Osteoblast (primary cell): ENCODE data around the gene ZBBX. TPM values are rescaled to one million over a fixed set of nuclear protein-coding genes. Genes with fewer than 3 reads are reported as not detected.

ENCODE experiments used
- DNase-seq: peaks from one replicate; pipeline ENCODE4 v3.0.0; 2011; ENCODE audit warnings: low spot score, mixed read lengths; ENCODE audit not compliant: insufficient read length; ENCODE audit errors: missing footprints
- H2AFZ ChIP-seq: 2 replicates; pipeline ENCODE4 v1.6.0; 2011; ENCODE audit warnings: mild to moderate bottlenecking, low read length
- H3K27ac ChIP-seq: 2 replicates; pipeline ENCODE4 v1.5.1; 2011; ENCODE audit warnings: mild to moderate bottlenecking, low read depth, low read length, moderate library complexity
- H3K27me3 ChIP-seq: 2 replicates; pipeline ENCODE4 v1.6.0; 2012; ENCODE audit warnings: mild to moderate bottlenecking, control low read depth, inconsistent platforms, low read length, moderate library complexity; ENCODE audit not compliant: insufficient read depth
- H3K36me3 ChIP-seq: 2 replicates; pipeline ENCODE4 v1.5.1; 2011; ENCODE audit warnings: mild to moderate bottlenecking, low read length, control low read depth, moderate library complexity; ENCODE audit not compliant: insufficient read depth
- H3K4me1 ChIP-seq: 2 replicates; pipeline ENCODE4 v1.5.1; 2011; ENCODE audit warnings: mild to moderate bottlenecking, low read length, control low read depth, moderate library complexity; ENCODE audit not compliant: insufficient read depth
- H3K4me2 ChIP-seq: 2 replicates; pipeline ENCODE4 v1.6.0; 2011; ENCODE audit warnings: mild to moderate bottlenecking, low read length; ENCODE audit not compliant: insufficient read depth
- H3K4me3 ChIP-seq: fragments of 200-600 bp; sonication (generic); 3 replicates; pipeline ENCODE4 v1.5.1; 2012; ENCODE audit warnings: mild to moderate bottlenecking, low read length, inconsistent platforms; ENCODE audit not compliant: insufficient read depth
- H3K79me2 ChIP-seq: 2 replicates; pipeline ENCODE4 v1.6.0; 2012; ENCODE audit warnings: mild to moderate bottlenecking, low read length, control low read depth, inconsistent platforms; ENCODE audit not compliant: insufficient read depth
- H3K9me3 ChIP-seq: 2 replicates; pipeline ENCODE4 v1.5.1; 2011; ENCODE audit warnings: low read depth, low read length, control low read depth
- H4K20me1 ChIP-seq: 2 replicates; pipeline ENCODE4 v1.6.0; 2012; ENCODE audit warnings: mild to moderate bottlenecking, low read length, control low read depth; ENCODE audit not compliant: insufficient read depth
- total RNA-seq: library from RNA; depleted of rRNA; stranded (reverse); fragments of >200 nt; gene quantifications from 2 replicates; pipeline ENCODE4 v1.2.3, GENCODE V29; 2012
- TF ChIP-seq, protein P1 (sequence below): IDR thresholded peaks from 2 replicates; pipeline ENCODE4 v1.5.1; 2011; ENCODE audit warnings: mild to moderate bottlenecking, low read depth, low read length, moderate library complexity; ENCODE audit errors: extremely low read depth

ZBBX gene
- total RNA-seq, 1 donor: not detected

- TF ChIP-seq, protein P1, sequence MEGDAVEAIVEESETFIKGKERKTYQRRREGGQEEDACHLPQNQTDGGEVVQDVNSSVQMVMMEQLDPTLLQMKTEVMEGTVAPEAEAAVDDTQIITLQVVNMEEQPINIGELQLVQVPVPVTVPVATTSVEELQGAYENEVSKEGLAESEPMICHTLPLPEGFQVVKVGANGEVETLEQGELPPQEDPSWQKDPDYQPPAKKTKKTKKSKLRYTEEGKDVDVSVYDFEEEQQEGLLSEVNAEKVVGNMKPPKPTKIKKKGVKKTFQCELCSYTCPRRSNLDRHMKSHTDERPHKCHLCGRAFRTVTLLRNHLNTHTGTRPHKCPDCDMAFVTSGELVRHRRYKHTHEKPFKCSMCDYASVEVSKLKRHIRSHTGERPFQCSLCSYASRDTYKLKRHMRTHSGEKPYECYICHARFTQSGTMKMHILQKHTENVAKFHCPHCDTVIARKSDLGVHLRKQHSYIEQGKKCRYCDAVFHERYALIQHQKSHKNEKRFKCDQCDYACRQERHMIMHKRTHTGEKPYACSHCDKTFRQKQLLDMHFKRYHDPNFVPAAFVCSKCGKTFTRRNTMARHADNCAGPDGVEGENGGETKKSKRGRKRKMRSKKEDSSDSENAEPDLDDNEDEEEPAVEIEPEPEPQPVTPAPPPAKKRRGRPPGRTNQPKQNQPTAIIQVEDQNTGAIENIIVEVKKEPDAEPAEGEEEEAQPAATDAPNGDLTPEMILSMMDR: no peak
- DNase-seq: no peak
- Histone ChIP-seq H3K4me3 (no peak overlapping the region), H3K4me1 (no peaks in the 10 kb centered on the region), H3K27ac (no peak overlapping the region), H3K27me3 (no peaks in the 10 kb centered on the region), H3K79me2 (no peaks in the 10 kb centered on the region), H3K9me3 (no peaks in the 10 kb centered on the region), H2AFZ (no peak overlapping the region), H3K4me2 (no peak overlapping the region), H3K36me3 (no peaks in the 10 kb centered on the region), H4K20me1 (no peaks in the 10 kb centered on the region)
These were observed 26.9 kb upstream of the ZBBX start for GRCh38 chr3:167406876-167407492.

GRCh38 chr3:167397826-167398225 is 17.7 kb upstream of the ZBBX start:
- H4K20me1 ChIP-seq: no peaks in the 10 kb centered on the region
- no peak overlapping the region for H3K4me2 ChIP-seq
- H3K4me1 ChIP-seq: no peaks in the 10 kb centered on the region
- no peaks in the 10 kb centered on the region for H3K36me3 ChIP-seq
- DNase-seq: no peak
- TF ChIP-seq, protein P1: no peak
- no peaks in the 10 kb centered on the region for H3K27me3 ChIP-seq
- no peak overlapping the region for H2AFZ ChIP-seq
- H3K9me3 ChIP-seq: no peaks in the 10 kb centered on the region
- H3K4me3 ChIP-seq: no peak overlapping the region
- H3K27ac ChIP-seq: no peak overlapping the region
- no peaks in the 10 kb centered on the region for H3K79me2 ChIP-seq

GRCh38 chr3:167396075-167396474 is 16.0 kb upstream of the ZBBX start:
- Histone ChIP-seq H3K79me2 (no peaks in the 10 kb centered on the region), H3K27ac (no peak overlapping the region), H3K27me3 (no peaks in the 10 kb centered on the region), H3K36me3 (no peaks in the 10 kb centered on the region), H4K20me1 (no peaks in the 10 kb centered on the region), H3K4me1 (no peaks in the 10 kb centered on the region), H3K9me3 (no peaks in the 10 kb centered on the region), H3K4me3 (no peak overlapping the region), H3K4me2 (no peak overlapping the region), H2AFZ (no peak overlapping the region)
- no peak for DNase-seq
- TF ChIP-seq, protein P1: no peak

DNA sequence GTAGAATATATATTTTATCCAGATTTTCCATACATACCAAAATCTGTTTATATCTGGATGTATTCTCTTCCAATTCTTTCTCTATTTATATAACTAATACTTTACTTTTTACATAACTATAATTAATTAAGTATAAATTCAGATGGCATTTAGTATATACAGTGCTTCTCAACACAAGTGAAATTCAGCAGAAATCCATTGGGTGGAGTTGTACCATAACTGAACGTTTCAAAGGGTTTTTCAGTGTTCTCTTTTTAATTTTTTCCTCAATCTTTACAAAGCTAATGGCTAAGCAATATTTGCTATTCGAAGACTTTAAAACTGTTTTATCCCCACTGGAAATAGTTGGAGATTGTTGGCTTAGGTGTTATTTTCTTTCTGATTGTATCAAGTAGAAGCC is 13.9 kb upstream of the ZBBX start:
- no peak overlapping the region for H3K4me3 ChIP-seq
- H3K4me1 ChIP-seq: no peaks in the 10 kb centered on the region
- no peaks in the 10 kb centered on the region for H4K20me1 ChIP-seq
- no peak for DNase-seq
- H3K36me3 ChIP-seq: no peaks in the 10 kb centered on the region
- H2AFZ ChIP-seq: no peak overlapping the region
- TF ChIP-seq, protein P1: no peak
- no peak overlapping the region for H3K27ac ChIP-seq
- H3K79me2 ChIP-seq: no peaks in the 10 kb centered on the region
- no peaks in the 10 kb centered on the region for H3K27me3 ChIP-seq
- no peak overlapping the region for H3K4me2 ChIP-seq
- no peaks in the 10 kb centered on the region for H3K9me3 ChIP-seq
